Hepatocyte (in vitro differentiated cells): ENCODE measurements around the gene HYAL2. TPM values are rescaled to one million over a fixed set of nuclear protein-coding genes. Genes with fewer than 3 reads are reported as not detected.

Source experiments
- DNase-seq: peaks from one replicate; pipeline ENCODE4 v3.0.0-alpha.2; 2016; ENCODE audit warnings: low spot score
- H2AFZ ChIP-seq: fragments of 200-600 bp; sonication (generic); 2 replicates; pipeline ENCODE4 v1.6.0; 2016; ENCODE audit warnings: antibody characterized with exemption, mild to moderate bottlenecking
- H3K27ac ChIP-seq: fragments of 200-600 bp; sonication (generic); 2 replicates; pipeline ENCODE4 v1.5.1; 2016; ENCODE audit warnings: mild to moderate bottlenecking
- H3K27me3 ChIP-seq: fragments of 200-600 bp; sonication (generic); 2 replicates; pipeline ENCODE4 v1.6.1; 2016
- H3K36me3 ChIP-seq: fragments of 200-600 bp; sonication (generic); replicated peaks from 2 replicates; pipeline ENCODE4 v1.5.1; 2016; ENCODE audit warnings: low read depth; ENCODE audit not compliant: insufficient read depth
- H3K4me1 ChIP-seq: fragments of 200-600 bp; sonication (generic); 2 replicates; pipeline ENCODE4 v1.5.1; 2016; ENCODE audit warnings: mild to moderate bottlenecking, moderate library complexity; ENCODE audit not compliant: insufficient read depth
- H3K4me2 ChIP-seq: fragments of 200-600 bp; sonication (generic); 2 replicates; pipeline ENCODE4 v1.6.0; 2016
- H3K4me3 ChIP-seq: fragments of 200-600 bp; sonication (generic); 2 replicates; pipeline ENCODE4 v1.5.1; 2016; ENCODE audit warnings: mild to moderate bottlenecking
- H3K79me2 ChIP-seq: fragments of 200-600 bp; sonication (generic); 2 replicates; pipeline ENCODE4 v1.6.0; 2017; ENCODE audit warnings: mild to moderate bottlenecking
- H3K9me2 ChIP-seq: fragments of 200-600 bp; sonication (generic); replicated peaks from 2 replicates; pipeline ENCODE4 v1.6.0; 2017; ENCODE audit warnings: mild to moderate bottlenecking; ENCODE audit not compliant: insufficient read depth
- H3K9me3 ChIP-seq: fragments of 200-600 bp; sonication (generic); 2 replicates; pipeline ENCODE4 v1.5.1; 2016; ENCODE audit warnings: low read depth, mild to moderate bottlenecking
- H4K20me1 ChIP-seq: fragments of 200-600 bp; sonication (generic); 2 replicates; pipeline ENCODE4 v1.6.0; 2016; ENCODE audit warnings: mild to moderate bottlenecking; ENCODE audit not compliant: insufficient read depth, poor library complexity, severe bottlenecking
- EZH2 ChIP-seq: fragments of 200-600 bp; sonication (generic); IDR thresholded peaks from 2 replicates; pipeline ENCODE4 v1.6.1; 2016; ENCODE audit warnings: antibody characterized with exemption, mild to moderate bottlenecking, borderline replicate concordance
- EZH2phosphoT487 ChIP-seq: fragments of 200-600 bp; sonication (generic); IDR thresholded peaks from one replicate; pipeline ENCODE4 v1.6.1; 2018; ENCODE audit warnings: antibody characterized with exemption, mild to moderate bottlenecking, low read depth, moderate library complexity; ENCODE audit not compliant: unreplicated experiment, severe bottlenecking
- WGBS: methylation state at CpG from one replicate; pipeline ENCODE4 v1.1.6; 2016; ENCODE audit warnings: low lambda C conversion rate; ENCODE audit errors: missing lambda C conversion rate; 5-methylcytosine and 5-hydroxymethylcytosine counted together
- polyA plus RNA-seq: library from polyadenylated mRNA; unstranded; fragments of >200 nt; fragmentation: Nextera tagmentation; extraction: Ambion mirVana; gene quantifications from 2 replicates; pipeline ENCODE4 v1.2.1, GENCODE V29; 2016
- total RNA-seq: library from RNA; depleted of rRNA; stranded (reverse); fragments of >200 nt; gene quantifications from 2 replicates; pipeline ENCODE4 v1.2.3, GENCODE V29; 2014
- TF ChIP-seq, protein P1 (sequence below): fragments of 200-600 bp; sonication (generic); IDR thresholded peaks from 2 replicates; pipeline ENCODE4 v1.5.1; 2016; ENCODE audit warnings: antibody characterized with exemption, mild to moderate bottlenecking; ENCODE audit not compliant: poor library complexity

Gene HYAL2
- total and polyA plus RNA-seq, 2 experiments from 2014 or later = 75.4 to 125 TPM

DNA sequence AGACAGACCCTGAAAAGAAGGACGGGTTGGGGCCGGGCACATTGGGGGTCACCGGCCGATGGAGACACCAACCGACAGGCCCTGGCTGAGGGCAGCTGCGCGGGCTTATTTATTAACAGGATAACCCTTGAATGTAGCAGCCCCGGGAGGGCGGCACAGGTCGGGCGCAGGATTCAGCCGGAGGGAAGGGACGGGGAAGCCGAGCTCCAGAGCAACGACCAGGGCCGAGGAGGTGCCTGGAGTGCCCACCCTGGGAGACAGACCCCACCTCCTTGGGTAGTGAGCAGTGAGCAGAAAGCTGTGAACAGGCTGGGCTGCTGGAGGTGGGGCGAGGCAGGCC is 45.8 kb downstream of the HYAL2 start:
- no peak for DNase-seq
- Histone ChIP-seq H3K4me2 (no peak overlapping the region), H3K9me3 (no peaks in the 10 kb centered on the region), H3K79me2 (peaks cover 2% of the 10 kb centered on the region), H3K36me3 (no peaks in the 10 kb centered on the region), H3K27ac (no peak overlapping the region), H3K27me3 (peaks cover 10% of the 10 kb centered on the region), H3K4me1 (peaks cover 11% of the 10 kb centered on the region), H3K4me3 (no peak overlapping the region), H4K20me1 (no peaks in the 10 kb centered on the region), H3K9me2 (no peaks in the 10 kb centered on the region), H2AFZ (no peak overlapping the region)
- WGBS = 93% methylated on average over 17 of the region's 17 CpGs
- TF ChIP-seq, protein P1, sequence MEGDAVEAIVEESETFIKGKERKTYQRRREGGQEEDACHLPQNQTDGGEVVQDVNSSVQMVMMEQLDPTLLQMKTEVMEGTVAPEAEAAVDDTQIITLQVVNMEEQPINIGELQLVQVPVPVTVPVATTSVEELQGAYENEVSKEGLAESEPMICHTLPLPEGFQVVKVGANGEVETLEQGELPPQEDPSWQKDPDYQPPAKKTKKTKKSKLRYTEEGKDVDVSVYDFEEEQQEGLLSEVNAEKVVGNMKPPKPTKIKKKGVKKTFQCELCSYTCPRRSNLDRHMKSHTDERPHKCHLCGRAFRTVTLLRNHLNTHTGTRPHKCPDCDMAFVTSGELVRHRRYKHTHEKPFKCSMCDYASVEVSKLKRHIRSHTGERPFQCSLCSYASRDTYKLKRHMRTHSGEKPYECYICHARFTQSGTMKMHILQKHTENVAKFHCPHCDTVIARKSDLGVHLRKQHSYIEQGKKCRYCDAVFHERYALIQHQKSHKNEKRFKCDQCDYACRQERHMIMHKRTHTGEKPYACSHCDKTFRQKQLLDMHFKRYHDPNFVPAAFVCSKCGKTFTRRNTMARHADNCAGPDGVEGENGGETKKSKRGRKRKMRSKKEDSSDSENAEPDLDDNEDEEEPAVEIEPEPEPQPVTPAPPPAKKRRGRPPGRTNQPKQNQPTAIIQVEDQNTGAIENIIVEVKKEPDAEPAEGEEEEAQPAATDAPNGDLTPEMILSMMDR = no peak
- TF ChIP-seq EZH2 (no peak), EZH2phosphoT487 (no peak)

DNA sequence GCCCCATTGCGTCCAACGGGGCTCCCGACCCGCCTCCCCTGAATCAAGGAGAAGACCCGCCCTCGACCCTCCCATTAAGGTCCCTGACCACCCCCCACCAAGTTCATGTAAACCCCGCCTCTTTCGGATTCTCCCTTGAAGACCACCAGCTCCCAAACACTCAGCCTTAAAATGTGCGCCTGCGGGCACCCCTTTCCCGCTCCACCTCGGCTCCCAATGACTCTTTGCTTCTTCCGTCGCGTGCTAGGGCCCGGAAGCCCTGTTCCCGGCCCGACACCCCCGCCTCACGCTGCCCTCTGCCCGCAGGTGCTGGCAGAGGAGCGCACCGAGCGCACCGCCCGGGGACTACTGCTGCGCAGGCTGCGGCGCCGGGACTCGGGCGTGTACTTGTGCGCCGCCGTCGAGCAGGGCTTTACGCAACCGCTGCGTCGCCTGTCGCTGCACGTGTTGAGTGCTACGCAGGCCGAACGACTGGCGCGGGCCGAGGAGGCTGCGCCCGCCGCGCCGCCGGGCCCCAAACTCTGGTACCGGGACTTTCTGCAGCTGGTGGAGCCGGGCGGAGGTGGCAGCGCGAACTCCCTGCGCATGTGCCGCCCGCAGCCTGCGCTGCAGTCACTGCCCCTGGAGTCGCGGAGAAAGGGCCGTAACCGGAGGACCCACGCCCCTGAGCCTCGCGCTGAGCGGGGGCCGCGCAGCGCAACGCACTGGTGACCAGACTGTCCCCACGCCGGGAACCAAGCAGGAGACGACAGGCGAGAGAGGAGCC is 46.4 kb downstream of the HYAL2 start:
- peaks cover 16% of the 10 kb centered on the region for H3K4me1 ChIP-seq
- H2AFZ ChIP-seq = no peak overlapping the region
- H3K4me2 ChIP-seq = no peak overlapping the region
- no peak overlapping the region for H3K27ac ChIP-seq
- H3K9me3 ChIP-seq = no peaks in the 10 kb centered on the region
- TF ChIP-seq EZH2phosphoT487 (no peak), EZH2 (no peak)
- TF ChIP-seq, protein P1 = no peak
- 75% methylated on average over 69 of the region's 79 CpGs for WGBS
- DNase-seq = no peak
- peaks cover 10% of the 10 kb centered on the region for H3K27me3 ChIP-seq
- peaks cover 6% of the 10 kb centered on the region for H3K79me2 ChIP-seq
- H3K36me3 ChIP-seq = no peaks in the 10 kb centered on the region
- H4K20me1 ChIP-seq = no peaks in the 10 kb centered on the region
- no peaks in the 10 kb centered on the region for H3K9me2 ChIP-seq
- H3K4me3 ChIP-seq = no peak overlapping the region

DNA sequence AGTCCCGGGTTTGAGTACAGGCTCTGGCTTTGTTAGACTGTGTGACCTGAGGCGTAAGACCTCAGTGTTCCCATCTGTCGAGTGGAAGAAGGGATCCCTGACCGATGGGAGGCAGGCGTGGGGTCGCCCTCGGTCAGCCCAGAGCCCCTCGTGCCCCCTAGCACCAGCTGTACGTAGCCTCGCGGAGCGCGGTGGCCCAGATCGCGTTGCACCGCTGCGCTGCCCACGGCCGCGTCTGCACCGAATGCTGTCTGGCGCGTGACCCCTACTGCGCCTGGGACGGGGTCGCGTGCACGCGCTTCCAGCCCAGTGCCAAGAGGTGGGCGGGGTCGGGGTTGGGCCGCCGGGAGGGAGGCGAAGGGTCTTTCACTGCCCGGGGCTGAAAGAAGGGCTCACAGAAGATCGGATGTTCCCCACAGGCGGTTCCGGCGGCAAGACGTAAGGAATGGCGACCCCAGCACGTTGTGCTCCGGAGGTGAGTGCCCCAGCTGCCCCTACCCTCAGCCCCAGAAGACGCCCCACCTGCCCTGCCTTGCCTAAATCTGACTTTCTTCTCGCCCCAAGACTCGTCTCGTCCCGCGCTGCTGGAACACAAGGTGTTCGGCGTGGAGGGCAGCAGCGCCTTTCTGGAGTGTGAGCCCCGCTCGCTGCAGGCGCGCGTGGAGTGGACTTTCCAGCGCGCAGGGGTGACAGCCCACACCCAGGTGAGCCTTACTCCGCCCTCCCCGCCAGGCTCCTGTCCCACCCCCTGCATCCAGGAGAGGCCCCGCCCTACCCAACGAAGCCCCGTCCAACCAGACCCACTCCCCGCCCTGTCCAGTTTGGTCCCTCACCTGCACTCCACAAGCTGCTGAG is 47.2 kb downstream of the HYAL2 start:
- H3K4me2 ChIP-seq = no peak overlapping the region
- H3K79me2 ChIP-seq = peaks cover 14% of the 10 kb centered on the region
- H3K9me3 ChIP-seq = no peaks in the 10 kb centered on the region
- H3K4me1 ChIP-seq = peaks cover 24% of the 10 kb centered on the region
- no peak for DNase-seq
- H3K9me2 ChIP-seq = no peaks in the 10 kb centered on the region
- 37% methylated on average over 49 of the region's 65 CpGs for WGBS
- no peaks in the 10 kb centered on the region for H4K20me1 ChIP-seq
- H2AFZ ChIP-seq = no peak overlapping the region
- peaks cover 10% of the 10 kb centered on the region for H3K27me3 ChIP-seq
- peak; percentile 34 for TF ChIP-seq EZH2
- TF ChIP-seq EZH2phosphoT487 = no peak
- TF ChIP-seq, protein P1 = no peak
- H3K27ac ChIP-seq = no peak overlapping the region
- no peaks in the 10 kb centered on the region for H3K36me3 ChIP-seq
- no peak overlapping the region for H3K4me3 ChIP-seq
